ENCODE data around the gene SCAPER. TPM values are rescaled to one million over a fixed set of nuclear protein-coding genes. Genes with fewer than 3 reads are reported as not detected.

SCAPER gene, protein sequence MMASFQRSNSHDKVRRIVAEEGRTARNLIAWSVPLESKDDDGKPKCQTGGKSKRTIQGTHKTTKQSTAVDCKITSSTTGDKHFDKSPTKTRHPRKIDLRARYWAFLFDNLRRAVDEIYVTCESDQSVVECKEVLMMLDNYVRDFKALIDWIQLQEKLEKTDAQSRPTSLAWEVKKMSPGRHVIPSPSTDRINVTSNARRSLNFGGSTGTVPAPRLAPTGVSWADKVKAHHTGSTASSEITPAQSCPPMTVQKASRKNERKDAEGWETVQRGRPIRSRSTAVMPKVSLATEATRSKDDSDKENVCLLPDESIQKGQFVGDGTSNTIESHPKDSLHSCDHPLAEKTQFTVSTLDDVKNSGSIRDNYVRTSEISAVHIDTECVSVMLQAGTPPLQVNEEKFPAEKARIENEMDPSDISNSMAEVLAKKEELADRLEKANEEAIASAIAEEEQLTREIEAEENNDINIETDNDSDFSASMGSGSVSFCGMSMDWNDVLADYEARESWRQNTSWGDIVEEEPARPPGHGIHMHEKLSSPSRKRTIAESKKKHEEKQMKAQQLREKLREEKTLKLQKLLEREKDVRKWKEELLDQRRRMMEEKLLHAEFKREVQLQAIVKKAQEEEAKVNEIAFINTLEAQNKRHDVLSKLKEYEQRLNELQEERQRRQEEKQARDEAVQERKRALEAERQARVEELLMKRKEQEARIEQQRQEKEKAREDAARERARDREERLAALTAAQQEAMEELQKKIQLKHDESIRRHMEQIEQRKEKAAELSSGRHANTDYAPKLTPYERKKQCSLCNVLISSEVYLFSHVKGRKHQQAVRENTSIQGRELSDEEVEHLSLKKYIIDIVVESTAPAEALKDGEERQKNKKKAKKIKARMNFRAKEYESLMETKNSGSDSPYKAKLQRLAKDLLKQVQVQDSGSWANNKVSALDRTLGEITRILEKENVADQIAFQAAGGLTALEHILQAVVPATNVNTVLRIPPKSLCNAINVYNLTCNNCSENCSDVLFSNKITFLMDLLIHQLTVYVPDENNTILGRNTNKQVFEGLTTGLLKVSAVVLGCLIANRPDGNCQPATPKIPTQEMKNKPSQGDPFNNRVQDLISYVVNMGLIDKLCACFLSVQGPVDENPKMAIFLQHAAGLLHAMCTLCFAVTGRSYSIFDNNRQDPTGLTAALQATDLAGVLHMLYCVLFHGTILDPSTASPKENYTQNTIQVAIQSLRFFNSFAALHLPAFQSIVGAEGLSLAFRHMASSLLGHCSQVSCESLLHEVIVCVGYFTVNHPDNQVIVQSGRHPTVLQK (N-terminal part only)
- total RNA-seq: 10 to 100 TPM; 15.2 to 17.8 TPM

- peak within 1 kb of the TSS; percentile 85 for H3K4me3 ChIP-seq
- H3K36me3 ChIP-seq: no peaks in the 10 kb centered on the region
- H3K4me1 ChIP-seq: no peaks in the 10 kb centered on the region
- TF ChIP-seq, protein P1, sequence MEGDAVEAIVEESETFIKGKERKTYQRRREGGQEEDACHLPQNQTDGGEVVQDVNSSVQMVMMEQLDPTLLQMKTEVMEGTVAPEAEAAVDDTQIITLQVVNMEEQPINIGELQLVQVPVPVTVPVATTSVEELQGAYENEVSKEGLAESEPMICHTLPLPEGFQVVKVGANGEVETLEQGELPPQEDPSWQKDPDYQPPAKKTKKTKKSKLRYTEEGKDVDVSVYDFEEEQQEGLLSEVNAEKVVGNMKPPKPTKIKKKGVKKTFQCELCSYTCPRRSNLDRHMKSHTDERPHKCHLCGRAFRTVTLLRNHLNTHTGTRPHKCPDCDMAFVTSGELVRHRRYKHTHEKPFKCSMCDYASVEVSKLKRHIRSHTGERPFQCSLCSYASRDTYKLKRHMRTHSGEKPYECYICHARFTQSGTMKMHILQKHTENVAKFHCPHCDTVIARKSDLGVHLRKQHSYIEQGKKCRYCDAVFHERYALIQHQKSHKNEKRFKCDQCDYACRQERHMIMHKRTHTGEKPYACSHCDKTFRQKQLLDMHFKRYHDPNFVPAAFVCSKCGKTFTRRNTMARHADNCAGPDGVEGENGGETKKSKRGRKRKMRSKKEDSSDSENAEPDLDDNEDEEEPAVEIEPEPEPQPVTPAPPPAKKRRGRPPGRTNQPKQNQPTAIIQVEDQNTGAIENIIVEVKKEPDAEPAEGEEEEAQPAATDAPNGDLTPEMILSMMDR (IDR thresholded peaks at IDR 0.05): no peak
- H3K9me3 ChIP-seq: no peaks in the 10 kb centered on the region
- peak within 1 kb of the TSS; percentile 71 for H3K27ac ChIP-seq
- DNase-seq: peak; percentile 96
- peak within 1 kb of the TSS; percentile 70 to 93 for H3K9ac ChIP-seq (ENCODE audit: low read depth in 2 of 2, low read length in 2 of 2)
- intact Hi-C loops (cut with DNase I): no loop called here
- no peaks in the 10 kb centered on the region for H3K27me3 ChIP-seq
Measured at GRCh38 chr15:76905013-76905839, at the start of gene SCAPER. SCAPER (minus strand) TSS chr15:76905340; CDS start chr15:76883817, 21,523 bp downstream.

DNA sequence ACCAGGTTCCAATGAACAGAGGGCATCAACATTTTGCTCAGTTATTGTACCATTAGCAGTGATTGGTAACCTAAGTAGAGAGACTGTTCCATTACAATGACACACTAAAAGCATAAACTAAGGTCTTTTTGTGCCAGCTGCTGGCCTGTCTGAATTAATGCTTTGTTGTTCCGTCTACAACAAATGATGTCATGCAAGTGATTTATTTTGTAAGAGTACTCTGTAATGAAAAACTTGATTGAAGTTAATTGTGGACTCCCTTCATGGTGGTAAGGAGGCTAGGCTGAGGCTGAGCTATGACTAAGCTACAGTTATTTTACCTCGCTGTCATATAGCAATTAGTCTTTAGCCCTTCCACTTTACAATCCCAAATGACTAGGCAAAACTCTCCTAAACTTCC is 49.6 kb upstream of the SCAPER start:
- TF ChIP-seq, protein P1 (IDR thresholded peaks at IDR 0.05): no peak
- Histone ChIP-seq H3K4me3 (no peak overlapping the region), H3K9me3 (no peaks in the 10 kb centered on the region), H3K9ac (ENCODE audit: low read depth in 2 of 2, low read length in 2 of 2) (no peak overlapping the region), H3K4me1 (no peaks in the 10 kb centered on the region), H3K27ac (no peak overlapping the region), H3K27me3 (no peaks in the 10 kb centered on the region), H3K36me3 (no peaks in the 10 kb centered on the region)
- no peak for DNase-seq
- intact Hi-C loops (cut with DNase I): no loop called here

GRCh38 chr15:76953913-76954312 is 48.8 kb upstream of the SCAPER start:
- Histone ChIP-seq H3K27ac (no peak overlapping the region), H3K9ac (ENCODE audit: low read depth in 2 of 2, low read length in 2 of 2) (no peak overlapping the region), H3K9me3 (no peaks in the 10 kb centered on the region), H3K36me3 (no peaks in the 10 kb centered on the region), H3K27me3 (no peaks in the 10 kb centered on the region), H3K4me3 (no peak overlapping the region), H3K4me1 (no peaks in the 10 kb centered on the region)
- intact Hi-C loops (cut with DNase I): no loop called here
- TF ChIP-seq, protein P1 (IDR thresholded peaks at IDR 0.05): no peak
- DNase-seq: no peak

- intact Hi-C loops (cut with DNase I): no loop called here
- Histone ChIP-seq H3K9ac (ENCODE audit: low read depth in 2 of 2, low read length in 2 of 2) (no peak overlapping the region), H3K27me3 (no peaks in the 10 kb centered on the region), H3K4me1 (no peaks in the 10 kb centered on the region), H3K9me3 (no peaks in the 10 kb centered on the region), H3K4me3 (no peak overlapping the region), H3K36me3 (no peaks in the 10 kb centered on the region), H3K27ac (no peak overlapping the region)
- DNase-seq: no peak
- TF ChIP-seq, protein P1 (IDR thresholded peaks at IDR 0.05): no peak
Measured at GRCh38 chr15:76951220-76951619, 46.1 kb upstream of the SCAPER start.
